Ascending aorta (tissue), 2 donors: ENCODE results near the gene SIRPA. TPM values are rescaled to one million over a fixed set of nuclear protein-coding genes. Genes with fewer than 3 reads are reported as not detected.

Experiments
- DNase-seq, 2 donors: peaks; one replicate each; pipeline ENCODE4 v3.0.0-alpha.2; 2019; ENCODE audit warnings: low spot score in 2 of 2
- H3K27ac ChIP-seq, 2 donors: fragments of 200-600 bp; sonication (generic); one replicate each; pipeline ENCODE4 v1.5.1; 2016 to 2017; ENCODE audit warnings: mild to moderate bottlenecking in 1 of 2
- H3K27me3 ChIP-seq: fragments of 200-600 bp; sonication (generic); one replicate; pipeline ENCODE4 v1.5.1; 2017
- H3K36me3 ChIP-seq, 2 donors: fragments of 200-600 bp; sonication (generic); one replicate each; pipeline ENCODE4 v1.5.1; 2016
- H3K4me1 ChIP-seq, 2 donors: fragments of 200-600 bp; sonication (generic); one replicate each; pipeline ENCODE4 v1.5.1; 2016 to 2017; ENCODE audit warnings: mild to moderate bottlenecking in 1 of 2
- H3K4me3 ChIP-seq, 2 donors: fragments of 200-600 bp; sonication (generic); one replicate each; pipeline ENCODE4 v1.5.1; 2016 to 2017; ENCODE audit warnings: mild to moderate bottlenecking in 1 of 2
- H3K9me3 ChIP-seq, 2 donors: fragments of 200-600 bp; sonication (generic); one replicate each; pipeline ENCODE4 v1.5.1; 2016
- intact Hi-C: fragments of 100-400 bp; cut with DNase I; formaldehyde crosslinking; loops from one replicate; pipeline ENCODE4 v1.15.1; 2023
- total RNA-seq: library from RNA; depleted of rRNA; stranded (reverse); fragments of >200 nt; gene quantifications from one replicate; pipeline ENCODE4 v1.1.0, GENCODE V29; 2016
- TF ChIP-seq, protein P1 (sequence below), 3 experiments: fragments of 200-600 bp in 2 of 3; fragments of 450-650 bp in 1 of 3; sonication (generic) in 2 of 3; IDR thresholded peaks; one replicate each; pipeline ENCODE4 v1.5.1; 2016 to 2019; ENCODE audit warnings: antibody characterized with exemption in 3 of 3, mild to moderate bottlenecking in 1 of 3, moderate library complexity in 1 of 3

SIRPA gene
- total RNA-seq, 1 donor from 2014 or later: 72.8 TPM

- no peaks in the 10 kb centered on the region for H3K36me3 ChIP-seq
- peaks cover 6 to 59% of the 10 kb centered on the region in 2 donors for H3K4me1 ChIP-seq
- peak overlapping the region; percentile 26 to 30 for H3K4me3 ChIP-seq
- no peaks in the 10 kb centered on the region for H3K27me3 ChIP-seq
- intact Hi-C loops: loop anchor here (10.0 kb wide), 4 partner anchors 423 to 1573 kb away; partner anchors contain the start of genes GNRH2, MRPS26, SDCBP2 and SOX12
- TF ChIP-seq, protein P1, sequence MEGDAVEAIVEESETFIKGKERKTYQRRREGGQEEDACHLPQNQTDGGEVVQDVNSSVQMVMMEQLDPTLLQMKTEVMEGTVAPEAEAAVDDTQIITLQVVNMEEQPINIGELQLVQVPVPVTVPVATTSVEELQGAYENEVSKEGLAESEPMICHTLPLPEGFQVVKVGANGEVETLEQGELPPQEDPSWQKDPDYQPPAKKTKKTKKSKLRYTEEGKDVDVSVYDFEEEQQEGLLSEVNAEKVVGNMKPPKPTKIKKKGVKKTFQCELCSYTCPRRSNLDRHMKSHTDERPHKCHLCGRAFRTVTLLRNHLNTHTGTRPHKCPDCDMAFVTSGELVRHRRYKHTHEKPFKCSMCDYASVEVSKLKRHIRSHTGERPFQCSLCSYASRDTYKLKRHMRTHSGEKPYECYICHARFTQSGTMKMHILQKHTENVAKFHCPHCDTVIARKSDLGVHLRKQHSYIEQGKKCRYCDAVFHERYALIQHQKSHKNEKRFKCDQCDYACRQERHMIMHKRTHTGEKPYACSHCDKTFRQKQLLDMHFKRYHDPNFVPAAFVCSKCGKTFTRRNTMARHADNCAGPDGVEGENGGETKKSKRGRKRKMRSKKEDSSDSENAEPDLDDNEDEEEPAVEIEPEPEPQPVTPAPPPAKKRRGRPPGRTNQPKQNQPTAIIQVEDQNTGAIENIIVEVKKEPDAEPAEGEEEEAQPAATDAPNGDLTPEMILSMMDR (IDR thresholded peaks at IDR 0.05): no peak
- H3K27ac ChIP-seq: peak overlapping the region; percentile 97
- no peaks in the 10 kb centered on the region for H3K9me3 ChIP-seq
- peak in 1 of 2 donors; percentile 72 for DNase-seq
Observed at GRCh38 chr20:1897965-1898464, 2.8 kb downstream of the SIRPA start.

DNA sequence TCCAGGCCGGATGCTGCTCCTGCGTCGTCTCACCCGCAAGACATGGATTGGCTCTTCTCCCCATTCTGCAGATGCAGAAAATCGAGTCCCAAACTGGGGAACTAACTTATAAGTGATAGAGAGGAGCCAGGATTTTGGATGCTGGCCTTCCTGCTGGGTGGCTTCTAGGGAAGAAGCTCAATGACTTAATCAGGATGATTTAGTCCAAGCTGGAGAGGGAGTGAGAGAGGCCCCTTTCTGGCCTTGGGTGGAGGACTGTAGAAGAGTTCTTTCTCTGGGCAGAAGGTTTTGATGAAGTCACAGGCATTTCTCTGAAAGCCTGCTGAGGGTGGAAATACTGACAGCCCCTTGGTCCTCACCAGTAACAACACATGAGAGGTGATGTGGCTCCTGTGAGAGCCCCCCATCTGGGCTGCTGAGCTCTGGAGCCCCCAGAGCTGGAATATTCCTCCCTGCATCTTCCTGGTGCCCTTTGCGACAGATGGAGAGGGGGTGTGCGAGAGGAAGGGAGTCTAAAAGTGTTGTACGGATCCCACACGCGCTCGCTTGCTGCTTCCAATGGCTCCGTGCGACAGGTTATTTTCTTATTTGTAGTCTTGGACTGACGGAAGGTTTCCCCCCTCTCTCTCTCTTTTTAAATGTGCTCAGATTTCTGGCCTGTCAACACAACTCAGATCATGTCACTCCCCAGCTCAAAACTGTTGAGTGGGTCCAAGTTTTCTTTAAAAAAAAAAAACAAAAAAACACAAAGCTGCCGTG is 3.5 kb downstream of the SIRPA start:
- H3K4me3 ChIP-seq: peak overlapping the region in 1 of 2 donors; percentile 26
- intact Hi-C loops: loop anchor here (10.0 kb wide), 4 partner anchors 424 to 1574 kb away; partner anchors contain the start of genes GNRH2, MRPS26, SDCBP2 and SOX12
- TF ChIP-seq, protein P1 (IDR thresholded peaks at IDR 0.05): no peak
- H3K4me1 ChIP-seq: peaks cover 6 to 52% of the 10 kb centered on the region in 2 donors
- no peaks in the 10 kb centered on the region for H3K9me3 ChIP-seq
- no peak for DNase-seq
- no peaks in the 10 kb centered on the region for H3K27me3 ChIP-seq
- no peaks in the 10 kb centered on the region for H3K36me3 ChIP-seq
- H3K27ac ChIP-seq: peak overlapping the region; percentile 97

- DNase-seq: no peak
- no peaks in the 10 kb centered on the region for H3K36me3 ChIP-seq
- H3K4me3 ChIP-seq: no peak overlapping the region
- no peaks in the 10 kb centered on the region for H3K27me3 ChIP-seq
- H3K9me3 ChIP-seq: no peaks in the 10 kb centered on the region
- intact Hi-C loops: loop anchor here (10.0 kb wide), 4 partner anchors 424 to 1574 kb away; partner anchors contain the start of genes GNRH2, MRPS26, SDCBP2 and SOX12
- TF ChIP-seq, protein P1 (IDR thresholded peaks at IDR 0.05): no peak
- H3K27ac ChIP-seq: peak overlapping the region; percentile 97
- H3K4me1 ChIP-seq: peaks cover 6 to 51% of the 10 kb centered on the region in 2 donors
Observed at GRCh38 chr20:1899241-1899525, 4.0 kb downstream of the SIRPA start.

DNA sequence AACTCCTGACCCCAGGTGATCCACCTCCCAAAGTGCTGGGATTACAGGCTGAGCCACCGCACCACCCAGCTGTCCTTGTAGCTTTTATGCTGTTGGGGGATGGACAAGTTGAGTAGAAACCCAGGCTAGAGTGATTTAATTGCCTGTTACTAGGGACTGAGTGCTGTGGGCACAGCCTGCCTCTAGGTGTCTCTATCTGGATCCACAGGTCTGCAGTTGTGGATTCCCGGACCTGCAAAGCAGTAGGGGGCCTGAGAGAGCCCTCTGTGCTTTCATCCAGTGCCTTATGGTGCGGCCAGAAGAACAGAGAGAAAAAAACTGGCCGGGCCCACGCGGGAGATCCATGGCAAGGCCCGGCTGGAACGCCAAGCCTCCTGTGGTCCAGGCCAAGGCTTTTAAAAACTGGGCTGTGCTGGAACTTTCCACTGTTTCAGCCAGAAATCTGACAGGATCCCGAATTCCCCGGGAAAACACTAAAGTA is 5.2 kb downstream of the SIRPA start:
- Histone ChIP-seq H3K36me3 (peaks cover 0 to 5% of the 10 kb centered on the region in 2 donors), H3K27ac (no peak overlapping the region), H3K27me3 (no peaks in the 10 kb centered on the region), H3K9me3 (no peaks in the 10 kb centered on the region), H3K4me3 (no peak overlapping the region), H3K4me1 (peaks cover 6 to 50% of the 10 kb centered on the region in 2 donors)
- no peak for DNase-seq
- intact Hi-C loops: no loop called here
- TF ChIP-seq, protein P1 (IDR thresholded peaks at IDR 0.05): peak in 2 of 3 experiments; percentile 10 to 32

- Histone ChIP-seq H3K27ac (no peak overlapping the region), H3K4me1 (peaks cover 6 to 45% of the 10 kb centered on the region in 2 donors), H3K27me3 (no peaks in the 10 kb centered on the region), H3K4me3 (no peak overlapping the region), H3K36me3 (peaks cover 0 to 7% of the 10 kb centered on the region in 2 donors), H3K9me3 (no peaks in the 10 kb centered on the region)
- DNase-seq: no peak
- TF ChIP-seq, protein P1 (IDR thresholded peaks at IDR 0.05): no peak
- intact Hi-C loops: no loop called here
Observed at GRCh38 chr20:1901704-1902103, 6.5 kb downstream of the SIRPA start.
